Panc1 (cell line): ENCODE measurements around the gene DYNC1LI2. TPM values are rescaled to one million over a fixed set of nuclear protein-coding genes. Genes with fewer than 3 reads are reported as not detected.
A peak's percentile ranks its signal among the peaks of the same experiment; 100 is the strongest.

Experiments
- ATAC-seq: fragments of 200-7000 bp; cut with Tn5 transposase; 2 replicates; pipeline ENCODE4 v1.9.1; 2020; ENCODE audit warnings: mild to moderate bottlenecking, moderate library complexity
- BruUV-seq: library from RNA; stranded (reverse); fragments of 400-500 nt; replicated peaks from 2 replicates; lab custom pipeline; 2021; lab: Mats Ljungman, UMichigan
- CTCF ChIA-PET: fragments of 300-600 bp; sonication (Branson Sonifier 250); formaldehyde crosslinking; loops from one replicate; lab custom pipeline; 2022; ENCODE audit warnings: antibody characterized with exemption; lab: Charles Lee
- POLR2A ChIA-PET: fragments of 300-600 bp; sonication (Branson Sonifier 250); formaldehyde crosslinking; loops from one replicate; lab custom pipeline; 2022; ENCODE audit warnings: antibody characterized with exemption; lab: Charles Lee
- DNase-seq: peaks from one replicate; pipeline ENCODE4 v3.0.0-alpha.2; 2010; ENCODE audit warnings: low read depth, low spot score
- H3K27ac ChIP-seq: 2 replicates; pipeline ENCODE4 v1.5.1; 2011; ENCODE audit warnings: mild to moderate bottlenecking, low read length, inconsistent platforms
- H3K27me3 ChIP-seq: fragments of 200-500 bp; sonication (Bioruptor generic); 2 replicates; pipeline ENCODE4 v1.6.0; 2014; ENCODE audit warnings: low read length, inconsistent platforms; ENCODE audit not compliant: control insufficient read depth, insufficient read depth
- H3K36me3 ChIP-seq: fragments of 200-500 bp; sonication (Bioruptor generic); 2 replicates; pipeline ENCODE4 v1.5.1; 2014; ENCODE audit warnings: inconsistent platforms, mild to moderate bottlenecking, low read length, moderate library complexity; ENCODE audit not compliant: control insufficient read depth, insufficient read depth
- H3K4me1 ChIP-seq: 2 replicates; pipeline ENCODE4 v1.5.1; 2011; ENCODE audit warnings: inconsistent platforms, mild to moderate bottlenecking, low read length, moderate library complexity; ENCODE audit not compliant: control insufficient read depth, insufficient read depth
- H3K4me3 ChIP-seq, 2 experiments: 2 replicates each; pipeline ENCODE4 v1.5.1; 2011 to 2012; ENCODE audit warnings: low read depth in 2 of 2, low read length in 2 of 2, mild to moderate bottlenecking in 2 of 2, inconsistent platforms in 1 of 2, moderate library complexity in 1 of 2
- H3K9me3 ChIP-seq: fragments of 200-500 bp; sonication (Bioruptor generic); 2 replicates; pipeline ENCODE4 v1.5.1; 2014; ENCODE audit warnings: low read depth, mild to moderate bottlenecking, inconsistent platforms, low read length, moderate library complexity; ENCODE audit not compliant: control insufficient read depth, insufficient read depth
- CTCF ChIP-seq: fragments of 450-650 bp; IDR thresholded peaks from 2 replicates; pipeline ENCODE4 v1.5.1; 2017; ENCODE audit warnings: mild to moderate bottlenecking
- POLR2AphosphoS5 ChIP-seq: IDR thresholded peaks from 2 replicates; pipeline ENCODE4 v1.6.1; 2012; ENCODE audit warnings: mild to moderate bottlenecking, low read depth, low read length, moderate library complexity
- SIN3A ChIP-seq: IDR thresholded peaks from 2 replicates; pipeline ENCODE4 v1.6.1; 2012; ENCODE audit warnings: low read depth, mild to moderate bottlenecking, low read length, moderate library complexity, borderline replicate concordance; ENCODE audit not compliant: insufficient read depth
- TCF7L2 ChIP-seq: IDR thresholded peaks from 2 replicates; pipeline ENCODE4 v1.6.1; 2011; ENCODE audit warnings: mild to moderate bottlenecking, low read depth, low read length, inconsistent platforms
- in situ Hi-C: cut with HindIII; loops from 2 replicates; pipeline ENCODE4 v1.10.0; 2016; ENCODE audit warnings: low sequenced_read_pairs, low pct_unique_long_range_greater_than_20kb
- intact Hi-C: fragments of 100-400 bp; cut with micrococcal nuclease; formaldehyde crosslinking; loops from one replicate; pipeline ENCODE4 v1.10.0; 2022; ENCODE audit not compliant: unreplicated experiment
- total RNA-seq: library from RNA; stranded (reverse); gene quantifications from one replicate; pipeline ENCODE4 v1.2.1, GENCODE V29; 2021; ENCODE audit not compliant: unreplicated experiment
- TF ChIP-seq, protein P1 (sequence below), 2 experiments: IDR thresholded peaks; 2 replicates each; pipeline ENCODE4 v1.6.1; 2011 to 2012; ENCODE audit warnings: low read depth in 2 of 2, control low read depth in 1 of 2, low read length in 1 of 2, mild to moderate bottlenecking in 1 of 2, moderate library complexity in 1 of 2; ENCODE audit not compliant: insufficient read depth in 1 of 2

DYNC1LI2 gene
- total RNA-seq, 1 experiment from 2014 or later = 103 TPM

- intact Hi-C loops (no loop called here), in situ Hi-C loops (no loop called here)
- Histone ChIP-seq H3K36me3 (peaks cover 25% of the 10 kb centered on the region), H3K9me3 (no peaks in the 10 kb centered on the region), H3K4me1 (no peaks in the 10 kb centered on the region), H3K27ac (no peak overlapping the region), H3K27me3 (no peaks in the 10 kb centered on the region), H3K4me3 (no peak overlapping the region)
- no TSS peak for BruUV-seq
- DNase-seq = no peak
- peak; percentile 61 for ATAC-seq
- ChIA-PET CTCF (interaction anchor here (1.6 kb wide), 1 partner anchor 139 kb away, joined by 3 read pairs; no protein-coding TSS in a partner anchor), POLR2A (no interaction called here)
- TF ChIP-seq TCF7L2 (no peak), SIN3A (no peak), POLR2AphosphoS5 (no peak), CTCF (no peak)
- TF ChIP-seq, protein P1, sequence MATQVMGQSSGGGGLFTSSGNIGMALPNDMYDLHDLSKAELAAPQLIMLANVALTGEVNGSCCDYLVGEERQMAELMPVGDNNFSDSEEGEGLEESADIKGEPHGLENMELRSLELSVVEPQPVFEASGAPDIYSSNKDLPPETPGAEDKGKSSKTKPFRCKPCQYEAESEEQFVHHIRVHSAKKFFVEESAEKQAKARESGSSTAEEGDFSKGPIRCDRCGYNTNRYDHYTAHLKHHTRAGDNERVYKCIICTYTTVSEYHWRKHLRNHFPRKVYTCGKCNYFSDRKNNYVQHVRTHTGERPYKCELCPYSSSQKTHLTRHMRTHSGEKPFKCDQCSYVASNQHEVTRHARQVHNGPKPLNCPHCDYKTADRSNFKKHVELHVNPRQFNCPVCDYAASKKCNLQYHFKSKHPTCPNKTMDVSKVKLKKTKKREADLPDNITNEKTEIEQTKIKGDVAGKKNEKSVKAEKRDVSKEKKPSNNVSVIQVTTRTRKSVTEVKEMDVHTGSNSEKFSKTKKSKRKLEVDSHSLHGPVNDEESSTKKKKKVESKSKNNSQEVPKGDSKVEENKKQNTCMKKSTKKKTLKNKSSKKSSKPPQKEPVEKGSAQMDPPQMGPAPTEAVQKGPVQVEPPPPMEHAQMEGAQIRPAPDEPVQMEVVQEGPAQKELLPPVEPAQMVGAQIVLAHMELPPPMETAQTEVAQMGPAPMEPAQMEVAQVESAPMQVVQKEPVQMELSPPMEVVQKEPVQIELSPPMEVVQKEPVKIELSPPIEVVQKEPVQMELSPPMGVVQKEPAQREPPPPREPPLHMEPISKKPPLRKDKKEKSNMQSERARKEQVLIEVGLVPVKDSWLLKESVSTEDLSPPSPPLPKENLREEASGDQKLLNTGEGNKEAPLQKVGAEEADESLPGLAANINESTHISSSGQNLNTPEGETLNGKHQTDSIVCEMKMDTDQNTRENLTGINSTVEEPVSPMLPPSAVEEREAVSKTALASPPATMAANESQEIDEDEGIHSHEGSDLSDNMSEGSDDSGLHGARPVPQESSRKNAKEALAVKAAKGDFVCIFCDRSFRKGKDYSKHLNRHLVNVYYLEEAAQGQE (IDR thresholded peaks at IDR 0.05; ENCODE audit: insufficient read depth in 1 of 2, low read depth in 2 of 2, low read length in 1 of 2) = no peak
Measured at GRCh38 chr16:66728804-66729203, 22.6 kb downstream of the DYNC1LI2 start.

DNA sequence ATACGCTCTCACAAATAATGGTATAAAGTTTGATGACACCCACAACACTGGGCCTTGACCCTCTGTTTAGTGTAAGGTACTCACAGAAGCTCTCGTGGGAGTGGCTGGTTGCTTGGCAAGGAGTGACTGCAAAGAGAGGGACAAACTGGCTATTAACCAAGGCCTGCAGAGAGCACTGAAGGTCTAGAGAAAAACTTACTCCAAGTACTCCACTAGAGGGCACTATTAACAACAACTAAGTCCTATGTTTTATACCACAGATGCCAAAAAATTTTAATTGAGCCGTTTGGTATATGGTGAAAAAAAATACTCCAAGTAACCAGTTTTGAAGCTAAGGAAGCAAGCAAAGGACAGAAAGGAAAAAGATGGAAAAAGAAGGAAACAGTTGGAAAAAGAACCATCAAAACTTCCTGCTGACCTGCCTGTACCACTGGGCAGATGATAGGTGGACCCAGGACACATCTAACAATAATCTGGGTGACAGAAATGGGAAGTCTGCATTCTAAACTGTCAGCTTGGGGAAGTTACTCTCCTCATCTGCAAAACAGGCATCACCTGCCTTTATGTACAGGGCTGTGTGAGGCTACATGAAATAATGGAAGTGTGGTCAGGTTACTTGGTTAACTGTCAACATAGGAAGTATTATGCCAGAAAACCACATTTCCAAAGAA, 23.2 kb downstream of the DYNC1LI2 start:
- intact Hi-C loops (no loop called here), in situ Hi-C loops (no loop called here)
- CTCF ChIA-PET = interaction anchor here (1.6 kb wide), 1 partner anchor 140 kb away, joined by 3 read pairs; no protein-coding TSS in a partner anchor
- H3K36me3 ChIP-seq = peaks cover 25% of the 10 kb centered on the region
- no peaks in the 10 kb centered on the region for H3K4me1 ChIP-seq
- peak; percentile 84 for ATAC-seq
- no peaks in the 10 kb centered on the region for H3K9me3 ChIP-seq
- no peak for DNase-seq
- TF ChIP-seq CTCF (peak; percentile 75), TCF7L2 (no peak), POLR2AphosphoS5 (no peak), SIN3A (no peak)
- POLR2A ChIA-PET = no interaction called here
- H3K27ac ChIP-seq = no peak overlapping the region
- no peaks in the 10 kb centered on the region for H3K27me3 ChIP-seq
- no TSS peak for BruUV-seq
- H3K4me3 ChIP-seq = no peak overlapping the region
